Kasumi-1 (cell line): Measurements from ENCODE around the gene RSPH4A.
"Not testable (repeated sequence)": the region's sequence is repeated elsewhere in the genome, so short reads cannot be mapped to it uniquely, and the experiment has no call there.

Experiments
- DNase-seq, 2 experiments: peaks; one replicate each; lab custom pipeline; 2025; lab: John Stamatoyannopoulos, UW

Gene RSPH4A

GRCh38 chr6:116625872-116626271 lies 9.6 kb downstream of the RSPH4A start:
- DNase-seq: no peak

- peak in 1 of 2 experiments; percentile 27 for DNase-seq
Observed at GRCh38 chr6:116629563-116629981, 13.3 kb downstream of the RSPH4A start.

GRCh38 chr6:116631379-116631990 lies 15.2 kb downstream of the RSPH4A start:
- no peak for DNase-seq

GRCh38 chr6:116633685-116634084 lies 17.4 kb downstream of the RSPH4A start:
- DNase-seq: peak in 1 of 2 experiments; percentile 14

GRCh38 chr6:116648156-116648555 lies 31.9 kb downstream of the RSPH4A start:
- no peak for DNase-seq

- no peak for DNase-seq
Observed at GRCh38 chr6:116649129-116649528, 32.9 kb downstream of the RSPH4A start.

GRCh38 chr6:116651916-116652315 lies 35.6 kb downstream of the RSPH4A start:
- no peak for DNase-seq

GRCh38 chr6:116661594-116661993 lies 45.3 kb downstream of the RSPH4A start:
- DNase-seq: no peak

GRCh38 chr6:116662202-116662601 lies 45.9 kb downstream of the RSPH4A start:
- DNase-seq: no peak

- no peak for DNase-seq
Observed at GRCh38 chr6:116663308-116663707, 47.0 kb downstream of the RSPH4A start.

- not testable (repeated sequence) for DNase-seq
Observed at GRCh38 chr6:116664169-116664568, 47.9 kb downstream of the RSPH4A start.

GRCh38 chr6:116665464-116665863 lies 49.2 kb downstream of the RSPH4A start:
- no peak for DNase-seq

- DNase-seq: no peak
Observed at GRCh38 chr6:116666869-116667268, 50.6 kb downstream of the RSPH4A start.

GRCh38 chr6:116667623-116668022 lies 51.3 kb downstream of the RSPH4A start:
- DNase-seq: peak; percentile 84 to 90

GRCh38 chr6:116672306-116672705 lies 56.0 kb downstream of the RSPH4A start:
- no peak for DNase-seq

- no peak for DNase-seq
Observed at GRCh38 chr6:116676021-116676420, 59.7 kb downstream of the RSPH4A start.

- peak; percentile 94 for DNase-seq
Observed at GRCh38 chr6:116680880-116681672, 64.8 kb downstream of the RSPH4A start, which contains the start of gene KPNA5. KPNA5 (plus strand) TSS chr6:116681211; CDS start chr6:116681335, 124 bp downstream.

GRCh38 chr6:116682334-116682712 lies 66.0 kb downstream of the RSPH4A start:
- peak; percentile 63 to 68 for DNase-seq
